Measurements from ENCODE around the gene SUGCT.

SUGCT gene

DNA sequence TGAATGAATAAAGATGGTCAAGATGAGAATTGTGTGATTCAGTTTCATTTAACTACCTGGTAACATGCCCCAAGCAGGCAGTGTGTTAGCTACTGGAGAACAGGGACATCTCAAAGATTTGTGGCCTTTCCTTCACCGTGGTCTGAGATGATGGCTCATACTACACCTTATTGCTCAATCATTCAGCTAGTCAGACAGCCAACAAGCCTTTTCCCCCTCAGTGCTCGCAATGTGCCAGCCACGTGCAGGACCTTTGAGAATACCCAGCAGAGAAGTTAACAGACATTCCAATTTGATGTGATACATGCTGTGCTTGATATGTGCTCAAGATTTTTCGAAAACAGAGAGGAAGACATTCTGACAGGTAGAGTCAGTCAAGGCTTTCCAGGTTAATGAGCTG lies 562.8 kb downstream of the SUGCT start:
- no peak for DNase-seq (ENCODE audit: low read depth, low spot score)
- no peak overlapping the region for H3K27ac ChIP-seq

DNA sequence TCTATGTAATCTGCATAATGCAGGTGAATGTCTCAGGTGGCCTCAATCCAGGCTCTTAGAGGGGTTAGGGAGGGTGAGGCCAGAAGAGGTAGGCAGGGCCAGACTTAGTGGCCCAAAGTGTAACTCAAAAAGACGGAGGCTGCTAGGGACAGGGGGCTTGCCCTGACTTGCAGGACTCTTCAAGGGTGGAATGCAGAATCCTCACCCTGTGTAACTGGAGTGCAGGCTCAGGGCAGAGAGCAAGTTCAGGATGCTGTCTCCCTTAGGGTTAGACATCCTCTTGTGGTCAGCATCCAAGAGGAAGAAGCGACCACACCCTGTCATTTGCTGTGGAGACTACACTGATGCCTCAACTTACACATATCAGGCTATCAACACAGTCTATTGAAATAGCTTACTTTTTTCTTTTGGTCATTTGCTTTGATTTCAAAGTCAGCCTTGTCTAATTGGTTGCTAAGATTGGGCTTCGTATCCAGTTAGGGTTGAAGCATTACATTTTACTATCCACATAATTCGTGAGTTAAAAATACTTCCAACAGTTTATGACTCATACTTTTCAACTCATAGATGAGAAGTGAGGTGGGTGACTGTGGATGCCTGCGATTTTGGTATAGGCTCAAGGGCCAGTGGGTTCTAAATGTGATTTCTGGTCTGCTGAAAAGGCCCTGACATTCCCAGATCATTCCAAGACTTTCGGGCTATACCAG lies 563.6 kb downstream of the SUGCT start:
- DNase-seq (ENCODE audit: low read depth, low spot score): no peak
- no peak overlapping the region for H3K27ac ChIP-seq

DNA sequence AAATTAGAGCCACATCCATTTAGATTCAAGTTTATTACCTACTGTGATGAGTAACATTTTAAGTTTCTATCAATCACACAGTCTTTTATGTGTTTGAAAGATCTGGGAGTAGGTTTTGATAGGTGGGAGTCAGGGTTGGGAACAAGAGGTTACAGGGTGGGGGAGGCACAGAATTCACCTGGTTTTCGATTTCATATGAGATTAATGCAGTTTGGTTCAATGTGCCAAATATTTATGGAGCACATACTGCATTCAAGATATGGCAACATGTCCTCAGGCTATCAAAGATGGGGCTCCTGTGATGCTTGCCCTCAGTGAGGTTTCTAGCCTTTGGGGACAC lies 564.1 kb downstream of the SUGCT start:
- DNase-seq (ENCODE audit: low read depth, low spot score): no peak
- H3K27ac ChIP-seq: no peak overlapping the region

DNA sequence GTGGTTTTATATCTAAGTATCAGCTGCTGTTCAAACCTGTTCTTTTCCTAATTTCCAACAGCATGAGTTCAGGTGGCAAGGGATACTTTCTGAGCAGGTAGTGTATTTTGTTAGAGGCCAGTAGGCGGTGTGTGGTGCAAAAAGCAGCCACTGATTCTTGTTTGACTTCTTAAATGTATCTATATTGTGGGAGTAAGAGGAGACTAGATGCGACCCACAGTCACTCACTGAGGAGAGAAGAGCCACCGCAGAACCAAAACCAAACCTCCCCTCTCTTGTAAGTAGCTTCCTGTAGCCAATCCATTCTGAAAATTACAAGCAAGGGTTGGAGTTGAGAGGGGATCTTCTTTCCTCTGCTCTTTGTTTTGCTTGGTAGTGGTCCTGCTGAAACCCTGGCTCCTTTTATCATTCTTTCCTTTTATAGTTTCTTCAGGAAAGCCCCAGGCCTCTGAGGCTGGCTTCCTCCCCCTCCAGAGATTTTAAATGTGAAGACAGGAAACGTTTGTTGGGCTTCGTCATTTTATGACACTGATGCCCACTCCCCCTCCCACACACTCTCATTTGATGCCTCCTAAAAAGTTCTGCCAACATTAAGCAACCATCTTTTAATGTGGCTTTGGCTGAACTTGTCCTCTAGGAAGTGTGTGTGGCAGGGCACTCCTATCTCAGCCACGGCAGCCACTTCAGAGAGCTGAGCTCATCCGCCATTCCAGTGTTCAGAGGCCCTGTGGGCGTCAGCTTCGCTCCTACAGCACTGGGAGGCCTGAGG lies 566.0 kb downstream of the SUGCT start:
- no peak for DNase-seq (ENCODE audit: low read depth, low spot score)
- peak overlapping the region; percentile 22 for H3K27ac ChIP-seq

DNA sequence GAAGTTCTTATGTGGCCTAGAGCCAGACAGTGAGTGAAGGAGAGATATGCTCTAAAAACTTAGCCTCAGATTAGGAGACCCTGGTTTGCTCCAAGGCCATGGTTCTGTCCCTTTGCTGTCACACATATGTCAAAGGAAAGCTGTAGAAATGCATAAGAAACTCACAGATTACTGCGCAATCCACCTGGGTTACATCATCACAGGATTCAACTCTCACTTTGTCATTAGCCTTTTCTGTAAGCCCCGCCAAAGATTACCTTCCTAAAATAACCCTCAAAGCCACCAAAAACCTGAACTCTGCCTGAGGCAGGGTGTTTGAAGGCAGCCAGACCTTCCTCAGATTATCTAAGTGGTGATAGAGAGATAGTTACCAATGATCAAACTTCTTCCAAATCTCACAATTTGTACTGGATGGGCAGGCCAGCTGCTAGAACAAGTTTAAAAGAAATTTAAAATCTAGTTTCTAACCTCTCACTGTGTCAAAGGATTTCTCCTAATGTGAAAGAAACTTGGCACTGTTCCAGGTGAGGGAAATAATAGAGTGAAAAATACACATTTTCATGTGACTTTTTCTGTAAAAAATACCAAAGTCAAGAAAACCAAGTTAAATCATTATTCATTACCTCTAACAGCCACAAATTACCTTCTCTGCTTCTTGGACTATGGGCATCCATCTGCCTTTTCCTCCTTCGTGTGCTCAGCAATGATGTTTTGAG lies 567.2 kb downstream of the SUGCT start:
- no peak for DNase-seq (ENCODE audit: low read depth, low spot score)
- H3K27ac ChIP-seq: no peak overlapping the region

DNA sequence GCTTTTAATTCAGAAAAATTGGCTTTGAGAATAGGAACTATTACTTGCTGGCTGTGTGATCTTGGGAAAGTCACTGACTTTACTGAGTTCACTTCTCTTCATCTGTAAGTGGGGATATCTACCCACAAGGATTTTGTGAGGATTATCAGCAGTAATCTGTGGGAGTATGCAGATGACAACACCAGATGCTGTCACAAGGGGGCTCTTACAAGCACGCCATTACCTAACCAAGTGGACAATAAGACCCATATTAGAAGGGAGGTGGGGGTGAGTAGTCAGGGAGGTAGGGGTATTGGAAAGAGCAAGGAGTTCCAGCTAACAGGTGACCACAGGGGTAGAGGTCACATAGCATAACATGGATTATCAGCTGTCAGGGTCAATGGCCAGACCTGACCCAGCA lies 569.4 kb downstream of the SUGCT start:
- no peak overlapping the region for H3K27ac ChIP-seq
- no peak for DNase-seq (ENCODE audit: low read depth, low spot score)

DNA sequence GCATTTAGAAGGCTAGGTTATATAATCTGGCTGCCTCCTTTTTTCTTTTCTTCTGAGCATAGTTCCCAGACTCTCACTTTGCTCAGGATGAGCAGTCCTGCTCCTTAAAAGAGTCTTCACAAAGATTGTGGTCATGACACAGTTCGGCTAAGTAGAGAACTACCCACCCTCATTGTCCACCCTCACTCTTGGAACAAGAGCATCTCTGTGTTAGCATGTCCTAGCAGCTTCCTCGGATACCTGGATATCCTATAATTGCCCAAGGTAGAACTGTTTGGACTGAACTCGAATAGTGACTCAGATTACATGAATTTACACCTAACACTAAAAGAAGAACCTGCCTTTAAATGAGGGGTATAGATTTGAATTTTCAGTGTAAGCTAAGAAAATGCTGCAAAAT lies 572.0 kb downstream of the SUGCT start:
- DNase-seq (ENCODE audit: low read depth, low spot score): no peak
- no peak overlapping the region for H3K27ac ChIP-seq

DNA sequence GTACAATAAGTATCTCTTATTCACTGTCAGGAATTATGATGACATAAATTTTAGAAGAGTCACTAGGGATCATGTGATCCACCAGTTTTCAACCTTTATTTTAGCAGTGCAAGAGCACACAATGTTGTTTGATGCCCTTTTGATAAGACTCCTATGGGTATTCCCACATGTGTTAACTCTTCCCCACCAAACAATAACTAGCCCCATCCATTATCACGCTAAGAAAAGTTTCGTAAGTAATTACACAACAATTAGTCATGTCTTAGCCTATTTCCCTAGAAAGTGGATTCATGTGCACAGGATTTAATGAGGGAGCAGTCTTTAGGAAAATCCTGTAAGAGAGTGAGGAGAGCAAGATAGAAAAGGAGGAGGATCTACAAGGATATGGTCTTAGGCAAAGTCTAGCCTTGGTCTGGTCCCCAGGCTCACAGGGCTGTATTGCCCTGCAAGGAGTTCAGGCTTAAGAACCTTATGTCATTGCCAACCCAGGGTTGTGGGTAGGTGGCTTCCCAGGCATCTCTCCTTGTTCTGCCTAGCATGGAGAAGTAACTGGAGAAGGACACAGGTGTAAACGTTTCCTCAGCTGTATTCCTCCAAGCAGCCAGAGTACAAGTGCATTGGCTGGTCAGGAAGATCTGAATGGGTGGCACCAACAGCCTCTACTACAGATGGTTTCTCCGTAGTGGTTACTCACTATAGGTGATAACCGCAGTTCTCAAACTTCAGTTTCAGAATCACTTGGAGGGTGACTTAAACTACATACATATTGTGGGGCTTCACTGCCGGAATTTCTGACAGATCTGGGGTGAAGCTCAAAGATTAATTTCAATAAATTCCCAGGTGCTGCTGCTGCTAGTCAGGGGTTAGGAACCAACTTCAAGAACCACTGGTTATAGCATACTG lies 574.5 kb downstream of the SUGCT start:
- DNase-seq (ENCODE audit: low read depth, low spot score): no peak

DNA sequence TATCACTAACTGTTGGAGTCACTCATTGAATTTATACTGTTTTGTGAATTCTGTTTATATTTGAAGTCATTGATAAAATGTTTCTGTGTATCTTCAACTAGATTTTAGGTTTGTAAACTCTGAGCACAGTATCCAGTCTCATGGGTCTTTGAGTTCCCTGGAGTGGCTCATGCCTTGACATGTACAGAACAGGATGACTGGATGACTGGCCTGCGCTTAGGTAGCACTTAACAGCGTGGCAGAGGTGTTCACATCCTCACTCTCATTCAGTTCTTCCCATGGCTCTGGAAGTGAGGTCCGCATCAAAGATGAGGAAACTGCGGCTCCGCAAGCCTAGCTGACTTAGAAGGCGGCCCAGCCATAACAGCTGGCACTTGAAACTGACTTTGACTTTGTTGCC lies 576.9 kb downstream of the SUGCT start:
- peak; percentile 40 for DNase-seq (ENCODE audit: low read depth, low spot score)
- H3K27ac ChIP-seq: peak overlapping the region; percentile 20

More for the DNA sequence above, 574.5 kb downstream of the SUGCT start:
- peak overlapping the region; percentile 6 for H3K27ac ChIP-seq

DNA sequence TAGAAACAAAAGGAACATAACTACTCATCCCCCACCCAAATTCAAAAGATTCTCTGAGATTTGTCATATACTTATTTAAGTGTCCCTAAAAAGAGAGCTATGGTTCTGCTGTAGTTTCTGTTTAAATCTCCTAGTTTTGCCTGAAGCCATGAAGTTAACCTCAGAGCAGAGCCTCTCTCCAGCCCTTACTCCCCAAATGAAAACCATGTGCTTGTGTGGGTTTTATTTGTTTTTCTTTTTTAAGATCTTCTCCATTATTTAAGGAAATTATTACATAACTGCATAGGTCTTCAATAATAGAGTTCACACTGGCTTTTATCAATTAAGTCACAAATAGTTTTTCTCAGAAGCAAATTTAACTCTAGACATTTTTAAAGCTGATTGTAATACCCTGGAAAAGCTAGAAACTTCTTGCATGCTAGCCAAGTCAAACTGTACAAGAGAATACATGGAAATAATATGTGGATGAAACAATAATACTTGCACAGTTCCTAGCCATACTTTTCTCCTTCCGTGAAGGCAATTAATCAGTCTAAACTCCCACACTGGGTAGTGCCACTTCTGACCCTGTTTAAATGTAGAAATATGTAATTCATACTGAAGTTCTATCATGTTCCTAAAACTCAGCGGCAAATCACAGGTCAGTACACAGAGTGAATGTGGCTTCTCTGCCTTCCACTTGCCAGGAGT lies 579.7 kb downstream of the SUGCT start:
- H3K27ac ChIP-seq: no peak overlapping the region
- no peak for DNase-seq (ENCODE audit: low read depth, low spot score)

DNA sequence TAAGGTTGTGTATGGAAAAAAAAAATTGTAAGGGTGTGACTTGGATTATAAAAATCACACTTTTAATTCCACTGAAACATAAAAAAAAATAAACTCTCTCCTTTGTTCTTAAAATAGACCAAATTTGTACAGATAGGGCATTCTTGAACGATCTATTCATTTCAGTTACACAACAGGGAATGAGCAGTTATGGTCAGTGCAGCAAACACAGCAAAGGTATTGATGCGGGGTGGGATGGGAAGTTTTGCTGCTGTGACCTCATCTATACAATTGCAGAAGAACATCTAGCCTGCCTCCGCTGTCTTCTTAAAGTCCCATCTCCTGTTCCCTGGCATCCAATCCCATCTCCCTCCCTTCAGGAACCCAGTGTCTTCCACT lies 580.2 kb downstream of the SUGCT start:
- no peak overlapping the region for H3K27ac ChIP-seq
- DNase-seq (ENCODE audit: low read depth, low spot score): no peak

DNA sequence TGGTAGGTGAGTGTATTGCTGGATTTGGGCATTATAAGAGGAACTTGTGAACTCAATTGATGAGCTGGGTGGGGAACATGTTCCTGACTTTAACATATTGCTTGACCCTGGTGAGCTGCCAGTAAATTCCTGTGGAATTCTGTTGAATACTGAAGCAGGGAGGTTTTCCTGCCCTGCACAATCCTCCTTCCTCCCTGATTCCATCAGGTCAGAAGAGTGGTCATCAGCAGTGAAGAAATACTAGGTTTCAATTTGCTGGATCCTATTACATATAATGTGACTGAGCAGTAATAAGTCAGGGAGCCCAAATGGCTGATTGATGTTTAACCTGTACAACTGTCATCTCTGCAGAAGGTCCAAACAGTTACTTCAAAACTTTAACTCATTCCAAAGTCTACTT lies 581.2 kb downstream of the SUGCT start:
- no peak for DNase-seq (ENCODE audit: low read depth, low spot score)
- no peak overlapping the region for H3K27ac ChIP-seq

DNA sequence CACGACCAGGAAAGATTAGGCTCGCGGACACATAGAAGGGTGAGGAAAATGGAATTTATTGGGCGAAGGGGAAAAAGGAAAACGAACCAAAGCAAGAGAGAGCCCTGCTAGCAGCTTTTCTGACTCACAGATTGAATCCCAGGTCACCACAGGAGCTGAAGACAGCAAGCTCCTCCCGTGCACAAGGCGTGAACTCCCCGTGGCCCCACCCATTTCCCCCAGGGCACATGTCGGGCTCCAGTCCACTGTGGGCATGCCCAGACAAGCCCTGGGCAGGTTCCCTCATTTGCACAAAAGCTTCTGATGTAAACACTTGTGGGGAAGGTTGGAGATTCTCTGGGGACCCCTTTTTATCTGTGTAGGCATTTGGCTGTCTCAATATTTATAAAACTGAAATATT lies 582.4 kb downstream of the SUGCT start:
- H3K27ac ChIP-seq: peak overlapping the region; percentile 39
- peak; percentile 71 for DNase-seq (ENCODE audit: low read depth, low spot score)

DNA sequence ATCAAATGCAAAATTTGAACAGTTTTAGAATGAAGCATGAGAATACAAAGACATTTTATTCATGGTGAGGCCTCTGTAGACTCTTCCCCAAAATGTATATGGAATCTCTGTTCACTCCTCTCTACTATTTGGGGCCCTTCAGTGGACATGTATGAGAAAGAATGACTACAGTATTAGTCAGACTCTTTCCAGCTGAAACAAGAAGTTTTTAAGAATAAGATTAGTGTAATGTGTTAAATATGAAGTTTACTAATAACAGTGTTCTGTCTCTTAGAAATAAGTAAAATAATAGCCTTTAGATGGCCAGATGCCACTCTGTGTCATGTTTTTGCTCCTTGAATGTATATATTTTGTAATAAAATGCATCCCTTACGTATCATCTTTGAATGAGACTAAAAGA lies 585.6 kb downstream of the SUGCT start:
- H3K27ac ChIP-seq: no peak overlapping the region
- DNase-seq (ENCODE audit: low read depth, low spot score): no peak

DNA sequence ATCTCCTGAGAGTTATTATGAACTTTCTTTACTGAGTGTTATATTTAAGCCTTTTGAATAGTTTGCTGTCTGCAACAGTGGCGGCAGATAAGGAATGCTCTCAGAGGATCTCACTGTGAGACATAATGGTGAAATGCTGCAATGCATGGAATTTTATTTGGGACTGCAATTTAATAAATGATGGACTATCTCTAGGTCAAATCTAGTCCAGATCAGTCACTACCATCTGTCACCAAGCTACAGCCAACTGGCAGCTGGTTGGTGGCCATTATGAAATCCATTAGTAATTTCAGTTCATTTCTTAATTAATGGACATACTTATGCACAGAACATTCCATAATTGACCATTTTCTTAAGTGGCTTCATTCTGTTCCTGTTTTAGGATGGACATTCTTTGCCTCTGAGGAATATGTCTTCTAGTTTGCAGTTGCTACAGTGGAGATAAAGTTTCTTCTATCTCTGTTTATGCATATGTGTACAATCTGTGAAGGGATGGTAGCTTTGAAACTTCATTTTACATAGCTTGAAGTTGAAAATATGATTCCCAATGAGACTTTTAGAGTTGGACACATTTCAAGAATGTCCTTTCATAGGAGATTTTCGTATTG lies 586.6 kb downstream of the SUGCT start:
- no peak overlapping the region for H3K27ac ChIP-seq
- no peak for DNase-seq (ENCODE audit: low read depth, low spot score)

DNA sequence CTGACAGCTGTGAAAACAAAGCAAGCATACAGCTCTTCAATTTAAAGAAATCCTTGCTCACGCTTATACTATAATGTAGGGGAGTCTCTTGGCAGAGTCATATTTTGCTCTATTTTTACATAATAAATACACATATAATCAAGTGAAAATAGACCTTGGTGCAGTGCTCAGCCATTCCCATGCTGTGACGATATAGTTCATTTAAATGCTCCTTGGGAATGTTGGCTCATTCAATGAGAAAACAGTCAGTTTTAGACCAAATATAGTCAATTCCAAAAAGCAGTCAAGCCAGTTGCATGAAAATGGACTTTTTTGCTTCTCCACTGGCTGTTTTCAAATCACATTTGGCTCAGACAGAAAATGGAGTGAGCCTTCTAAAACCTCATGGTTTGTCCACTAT lies 587.4 kb downstream of the SUGCT start:
- H3K27ac ChIP-seq: no peak overlapping the region
- no peak for DNase-seq (ENCODE audit: low read depth, low spot score)

DNA sequence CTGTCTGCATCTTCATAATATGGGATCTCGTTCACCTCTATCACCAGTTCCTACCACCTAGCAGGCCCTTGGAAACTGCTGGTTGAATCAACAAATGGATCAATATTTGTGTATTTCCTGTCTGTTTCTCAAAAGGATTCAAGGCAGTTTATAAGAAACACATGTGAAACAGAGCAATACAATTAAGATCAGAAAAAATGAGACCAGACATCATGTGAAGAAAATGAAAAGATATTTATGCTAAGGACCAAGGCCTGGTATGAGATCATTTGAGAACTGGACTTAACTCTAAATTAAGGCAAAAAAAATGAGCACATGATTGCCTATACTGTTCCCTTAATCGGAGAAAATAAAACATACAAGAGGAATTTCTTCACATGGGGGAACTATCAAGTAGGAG lies 589.0 kb downstream of the SUGCT start:
- no peak for DNase-seq (ENCODE audit: low read depth, low spot score)
- H3K27ac ChIP-seq: no peak overlapping the region

DNA sequence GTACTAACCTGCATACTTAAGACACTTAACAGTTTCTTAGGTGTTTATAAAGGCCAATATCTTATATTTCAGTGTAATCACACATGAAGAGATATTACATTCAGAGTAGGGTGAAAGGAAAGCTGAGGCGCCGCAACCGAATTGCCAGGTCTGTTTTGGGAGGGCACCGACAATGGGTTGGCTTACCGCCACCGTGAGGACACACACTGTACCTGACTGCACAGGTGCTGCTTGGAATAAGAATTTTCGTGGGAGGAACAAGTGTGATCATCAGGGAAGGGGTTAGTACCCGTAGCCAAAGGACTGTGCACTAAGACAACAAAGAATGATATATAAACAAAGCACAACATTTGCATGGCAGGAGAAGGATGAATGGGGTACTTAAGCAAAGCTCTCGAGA lies 591.8 kb downstream of the SUGCT start:
- DNase-seq (ENCODE audit: low read depth, low spot score): no peak
- H3K27ac ChIP-seq: no peak overlapping the region

DNA sequence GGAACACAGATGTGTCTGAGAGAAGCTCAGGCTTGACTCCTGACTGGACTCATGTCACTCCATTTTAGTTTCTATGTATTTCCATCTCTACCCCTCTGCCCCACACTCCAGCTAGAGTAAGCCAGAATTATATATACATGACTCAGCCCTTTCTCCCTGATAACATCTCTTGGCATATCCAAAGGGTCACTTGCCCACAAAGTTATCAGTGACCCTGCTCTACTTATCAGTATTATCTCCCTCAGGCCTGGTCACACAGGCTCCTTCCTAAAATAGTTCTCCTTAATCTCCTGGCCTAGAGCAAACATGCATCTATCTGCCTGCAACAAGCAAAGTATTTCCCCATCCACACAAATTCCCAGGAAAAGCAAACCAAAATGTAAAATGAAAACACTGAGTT lies 598.3 kb downstream of the SUGCT start:
- no peak overlapping the region for H3K27ac ChIP-seq
- no peak for DNase-seq (ENCODE audit: low read depth, low spot score)

DNA sequence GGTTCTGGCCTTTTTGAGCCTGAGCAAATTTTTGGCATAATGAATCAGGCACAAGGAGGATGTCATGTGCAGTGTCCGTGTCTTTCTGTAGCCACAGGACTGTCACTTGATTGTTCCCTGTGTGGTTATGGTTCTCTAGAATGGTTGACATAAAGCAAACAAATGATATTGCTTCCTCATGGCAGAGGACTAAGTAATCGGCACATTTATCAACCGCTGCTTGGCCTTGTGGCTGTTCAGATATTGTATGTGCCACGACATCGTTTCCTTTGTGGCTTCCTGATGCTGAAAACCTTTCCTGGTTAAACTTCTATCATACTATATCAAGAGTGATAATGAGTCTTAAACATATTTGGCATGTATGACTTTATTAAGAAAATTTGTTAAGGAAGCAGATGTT lies 598.8 kb downstream of the SUGCT start:
- H3K27ac ChIP-seq: no peak overlapping the region
- DNase-seq (ENCODE audit: low read depth, low spot score): no peak
